GDM1 (cell line): ENCODE results near the gene ZNF346.

Source experiments
- DNase-seq: peaks from one replicate; lab custom pipeline; 2025; lab: John Stamatoyannopoulos, UW

Gene ZNF346

DNA sequence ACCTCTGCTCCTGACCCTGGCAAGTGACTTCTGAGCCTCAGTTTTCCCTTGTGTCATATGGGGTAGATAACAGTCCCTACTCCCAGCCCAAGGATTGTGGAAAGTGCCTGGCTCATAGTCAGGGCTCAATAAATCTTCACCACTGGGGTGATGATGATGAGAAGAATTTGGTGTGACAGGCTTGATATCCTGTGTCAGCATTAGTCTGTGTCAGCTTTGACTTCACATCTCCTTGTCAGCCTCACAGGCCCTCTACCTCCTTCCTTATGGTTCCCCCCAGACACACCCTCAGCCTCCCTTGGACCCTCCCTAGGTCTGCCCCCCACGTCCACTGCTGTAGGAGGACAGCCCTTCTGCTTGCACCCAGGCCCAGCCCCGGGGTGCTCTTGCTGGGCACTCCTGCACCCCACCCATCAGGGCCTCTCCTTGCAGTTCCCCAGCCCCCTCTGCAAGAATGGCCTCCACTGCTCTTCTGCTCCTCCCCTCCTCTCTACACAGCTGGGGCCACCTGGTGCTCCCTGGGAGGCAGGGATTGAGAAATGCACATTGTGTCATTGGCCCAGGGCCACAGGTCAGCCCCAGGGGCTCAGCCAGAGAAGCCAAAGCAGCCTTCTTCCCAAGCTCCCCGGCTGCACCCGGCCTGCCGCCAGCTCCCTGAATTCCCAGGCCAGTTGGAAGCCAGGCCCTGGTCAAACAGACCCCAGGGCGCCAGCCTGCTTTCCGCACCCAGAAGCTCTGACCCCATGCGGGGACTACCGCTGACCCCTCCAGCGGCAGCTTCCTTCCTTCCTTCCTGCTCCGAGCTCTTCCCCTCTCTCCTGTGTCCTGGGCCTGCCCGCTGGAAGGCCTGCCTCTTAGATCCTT lies 72.0 kb downstream of the ZNF346 start:
- DNase-seq = no peak

DNA sequence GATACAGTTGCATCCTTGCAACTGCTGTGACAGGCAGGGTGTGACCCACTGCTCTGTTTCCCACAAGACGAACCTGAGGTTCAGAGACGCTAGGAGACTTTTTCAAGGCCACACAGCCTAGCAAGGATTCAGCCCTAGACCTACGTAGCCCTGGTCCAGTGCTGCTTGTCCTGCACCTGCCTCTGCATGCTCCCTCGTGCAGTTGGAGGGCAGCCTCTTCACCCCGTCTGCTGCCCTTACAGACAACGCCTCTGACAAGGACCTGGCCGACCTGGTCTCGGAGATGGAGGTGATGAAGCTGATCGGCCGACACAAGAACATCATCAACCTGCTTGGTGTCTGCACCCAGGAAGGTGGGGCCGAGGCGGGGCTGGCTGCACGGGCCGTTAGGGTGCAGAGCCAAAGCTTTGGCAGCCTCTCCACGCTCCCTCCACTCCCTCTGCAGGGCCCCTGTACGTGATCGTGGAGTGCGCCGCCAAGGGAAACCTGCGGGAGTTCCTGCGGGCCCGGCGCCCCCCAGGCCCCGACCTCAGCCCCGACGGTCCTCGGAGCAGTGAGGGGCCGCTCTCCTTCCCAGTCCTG lies 72.7 kb downstream of the ZNF346 start:
- DNase-seq = no peak

DNA sequence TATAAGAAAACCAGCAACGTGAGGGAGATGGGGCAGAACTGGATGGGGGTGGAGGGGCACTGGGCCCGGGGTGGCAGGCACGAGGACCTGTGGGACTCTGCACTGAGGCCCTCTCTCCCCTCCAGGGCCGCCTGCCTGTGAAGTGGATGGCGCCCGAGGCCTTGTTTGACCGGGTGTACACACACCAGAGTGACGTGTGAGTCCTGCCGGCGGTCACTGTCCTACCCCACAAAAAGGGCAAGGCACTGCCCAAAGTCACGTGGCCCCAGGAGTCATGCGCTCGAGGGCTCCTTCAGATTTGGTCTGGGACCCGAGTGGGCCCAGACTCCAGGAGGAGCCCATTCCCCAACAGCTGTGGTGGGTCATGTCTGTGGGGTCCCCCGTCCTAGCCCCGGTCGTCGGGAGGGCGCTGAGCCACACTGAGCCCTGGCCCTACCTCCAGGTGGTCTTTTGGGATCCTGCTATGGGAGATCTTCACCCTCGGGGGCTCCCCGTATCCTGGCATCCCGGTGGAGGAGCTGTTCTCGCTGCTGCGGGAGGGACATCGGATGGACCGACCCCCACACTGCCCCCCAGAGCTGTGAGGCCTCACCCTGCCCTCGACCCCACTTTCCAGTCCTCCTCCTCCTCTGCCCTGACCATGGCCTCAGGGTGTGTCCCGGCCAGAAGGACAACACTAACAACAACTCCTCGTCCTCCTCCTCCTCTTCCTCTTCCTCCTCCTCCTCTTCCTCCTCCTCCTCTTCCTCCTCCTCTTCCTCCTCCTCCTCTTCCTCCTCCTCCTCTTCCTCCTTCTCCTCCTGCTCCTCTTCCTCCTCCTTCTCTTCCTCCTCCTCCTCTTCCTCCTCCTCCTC lies 73.9 kb downstream of the ZNF346 start:
- no peak for DNase-seq

DNA sequence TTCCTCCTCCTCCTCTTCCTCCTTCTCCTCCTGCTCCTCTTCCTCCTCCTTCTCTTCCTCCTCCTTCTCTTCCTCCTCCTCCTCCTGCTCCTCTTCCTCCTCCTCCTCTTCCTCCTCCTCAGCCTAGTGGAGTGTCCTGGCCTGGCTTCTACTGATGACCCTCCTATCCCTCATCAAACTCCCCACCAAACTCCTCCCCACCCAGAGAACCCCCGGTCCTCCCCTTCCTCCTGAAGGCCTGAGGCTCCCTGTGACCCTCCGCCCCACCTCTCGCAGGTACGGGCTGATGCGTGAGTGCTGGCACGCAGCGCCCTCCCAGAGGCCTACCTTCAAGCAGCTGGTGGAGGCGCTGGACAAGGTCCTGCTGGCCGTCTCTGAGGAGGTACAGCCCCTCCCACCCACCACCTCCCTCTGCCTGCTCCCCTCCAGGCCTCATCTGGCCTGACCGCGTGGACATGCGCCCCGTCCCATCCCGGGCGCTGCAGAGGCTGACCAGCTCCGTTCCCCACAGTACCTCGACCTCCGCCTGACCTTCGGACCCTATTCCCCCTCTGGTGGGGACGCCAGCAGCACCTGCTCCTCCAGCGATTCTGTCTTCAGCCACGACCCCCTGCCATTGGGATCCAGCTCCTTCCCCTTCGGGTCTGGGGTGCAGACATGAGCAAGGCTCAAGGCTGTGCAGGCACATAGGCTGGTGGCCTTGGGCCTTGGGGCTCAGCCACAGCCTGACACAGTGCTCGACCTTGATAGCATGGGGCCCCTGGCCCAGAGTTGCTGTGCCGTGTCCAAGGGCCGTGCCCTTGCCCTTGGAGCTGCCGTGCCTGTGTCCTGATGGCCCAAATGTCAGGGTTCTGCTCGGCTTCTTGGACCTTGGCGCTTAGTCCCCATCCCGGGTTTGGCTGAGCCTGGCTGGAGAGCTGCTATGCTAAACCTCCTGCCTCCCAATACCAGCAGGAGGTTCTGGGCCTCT lies 74.8 kb downstream of the ZNF346 start:
- no peak for DNase-seq

DNA sequence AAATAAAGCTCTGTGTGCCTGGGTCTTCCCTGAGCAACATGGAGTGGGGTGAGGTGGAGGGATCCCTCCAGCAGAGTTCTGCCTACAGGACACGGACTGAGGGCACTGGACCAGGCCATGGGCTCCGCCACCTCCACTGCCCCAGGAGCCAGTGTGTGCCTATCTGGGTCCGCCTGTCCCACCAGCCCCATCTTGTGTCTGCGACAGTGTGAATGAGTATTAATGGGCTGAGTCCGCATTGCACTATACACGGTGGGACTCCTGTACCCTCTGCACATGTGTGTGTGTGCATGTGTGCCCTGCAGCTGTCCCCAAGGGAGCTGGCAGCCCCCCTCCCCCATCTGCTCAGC lies 75.6 kb downstream of the ZNF346 start:
- DNase-seq = no peak

DNA sequence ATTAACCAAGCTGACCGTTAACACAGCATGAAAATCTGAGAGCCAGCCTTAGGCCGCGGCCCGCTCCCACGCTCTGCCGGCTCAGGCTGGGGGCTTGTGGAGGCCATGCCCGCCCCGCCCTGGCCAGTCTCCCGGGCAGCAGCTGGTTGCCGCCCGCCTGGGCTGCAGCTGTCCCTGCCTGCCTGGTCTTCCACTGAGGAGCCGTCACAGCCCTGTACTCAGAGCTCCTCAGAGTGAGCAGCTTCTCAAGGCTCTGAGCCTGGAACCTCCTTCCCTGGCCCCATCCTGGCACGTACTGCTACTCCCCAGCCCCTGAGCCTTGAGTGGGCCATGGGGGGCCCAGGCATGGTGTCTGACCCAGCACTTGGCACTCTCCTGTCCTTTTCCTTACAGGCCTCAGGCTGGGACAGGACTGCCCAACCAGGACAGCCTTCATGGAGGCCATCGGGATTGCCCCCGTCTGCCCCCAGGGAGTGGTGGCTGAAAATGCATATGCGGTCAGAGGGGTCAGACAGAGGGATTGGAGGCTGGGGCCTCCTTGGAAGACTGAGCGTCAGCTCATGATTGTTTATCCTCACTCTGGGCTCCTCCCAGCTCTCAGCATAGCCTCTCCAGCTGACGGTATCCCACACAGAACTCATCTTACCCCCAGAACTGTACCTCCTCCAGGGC lies 76.1 kb downstream of the ZNF346 start:
- DNase-seq = no peak

DNA sequence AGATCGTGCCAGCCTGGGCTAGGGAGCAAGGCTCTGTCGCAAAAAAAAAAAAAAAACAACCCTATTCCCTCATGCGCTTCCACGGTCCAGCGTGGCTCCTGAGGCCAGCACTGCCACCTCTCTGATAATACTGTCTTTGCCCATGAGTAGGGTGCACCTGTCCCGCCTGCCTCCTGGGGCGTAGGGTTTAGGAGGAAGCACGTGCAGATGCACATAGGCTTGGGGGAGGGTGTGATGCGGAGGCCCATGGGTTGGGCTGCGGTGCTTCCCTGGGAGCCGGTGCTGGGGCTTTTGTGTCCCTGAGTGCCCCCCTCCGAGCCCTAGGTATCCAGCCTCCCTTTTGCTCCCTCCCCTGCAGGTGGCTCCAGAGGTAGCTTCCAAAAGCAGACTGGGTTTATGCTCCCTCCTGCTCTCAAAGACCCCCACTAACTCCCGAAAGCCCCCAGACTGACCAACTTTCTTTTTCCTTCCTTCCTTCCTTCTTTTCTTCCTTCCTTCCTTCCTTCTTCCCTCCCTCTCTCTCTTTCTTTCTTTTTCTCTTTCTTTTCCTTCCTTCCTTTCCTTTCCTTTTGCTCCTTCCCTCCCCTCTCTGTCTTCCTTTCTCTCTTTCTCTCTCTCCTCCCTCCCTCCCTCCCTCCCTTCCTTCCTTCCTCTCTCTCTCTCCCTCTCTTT lies 77.1 kb downstream of the ZNF346 start:
- DNase-seq = no peak

DNA sequence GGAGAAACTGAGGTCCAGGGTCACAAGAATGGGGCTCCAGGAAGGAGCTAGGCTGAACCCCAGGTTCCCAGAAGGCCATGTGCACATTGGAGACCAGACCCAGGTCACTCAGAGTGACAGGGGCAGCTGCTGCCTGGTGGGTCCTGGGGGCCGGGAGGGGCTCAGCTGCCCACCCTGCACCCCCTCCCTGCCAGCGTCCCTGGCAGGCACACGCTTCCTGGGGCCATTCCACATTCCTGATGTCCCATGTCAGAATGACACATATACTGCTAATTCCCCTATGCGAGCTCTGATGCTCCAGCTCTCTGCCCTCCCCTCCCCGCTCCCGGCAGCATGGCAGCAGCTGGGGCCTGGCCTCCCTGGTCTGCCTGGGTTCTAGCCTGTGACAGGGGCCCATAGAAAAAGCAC lies 78.2 kb downstream of the ZNF346 start:
- no peak for DNase-seq

DNA sequence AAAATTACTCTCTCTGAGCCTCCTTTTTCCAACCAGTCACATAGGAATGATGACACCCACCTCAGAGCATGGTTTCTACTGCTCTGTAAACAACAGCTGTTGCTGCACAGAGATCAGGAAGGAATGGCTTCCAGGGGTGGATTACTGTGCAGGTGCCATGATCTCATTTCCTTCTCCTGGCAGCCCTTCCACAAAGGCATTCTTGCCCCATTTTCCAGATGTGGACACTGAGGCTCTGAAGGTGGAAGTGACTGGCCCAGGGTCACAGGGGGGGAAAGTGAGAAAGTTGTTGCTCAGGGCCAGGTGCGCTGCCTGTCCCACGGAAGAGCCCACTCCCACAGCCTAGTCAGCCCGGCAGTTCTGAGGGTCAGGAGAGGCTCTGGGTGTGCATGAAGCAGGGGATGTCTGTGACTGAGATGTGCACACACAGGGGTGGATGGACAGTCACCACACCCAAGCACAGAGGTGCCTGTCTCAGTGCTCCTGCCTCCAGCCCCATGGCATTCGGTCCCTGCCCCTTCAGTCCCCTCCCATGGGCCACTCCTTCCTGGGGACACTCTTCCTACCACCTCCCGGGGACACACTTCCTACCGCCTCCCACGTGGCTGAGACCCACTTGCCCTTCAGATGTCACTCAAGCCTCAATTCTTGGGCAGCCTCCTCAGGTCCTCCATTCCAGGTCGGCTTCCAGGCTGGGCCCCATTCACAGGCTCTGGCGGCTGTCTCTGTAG lies 81.2 kb downstream of the ZNF346 start:
- DNase-seq = no peak

DNA sequence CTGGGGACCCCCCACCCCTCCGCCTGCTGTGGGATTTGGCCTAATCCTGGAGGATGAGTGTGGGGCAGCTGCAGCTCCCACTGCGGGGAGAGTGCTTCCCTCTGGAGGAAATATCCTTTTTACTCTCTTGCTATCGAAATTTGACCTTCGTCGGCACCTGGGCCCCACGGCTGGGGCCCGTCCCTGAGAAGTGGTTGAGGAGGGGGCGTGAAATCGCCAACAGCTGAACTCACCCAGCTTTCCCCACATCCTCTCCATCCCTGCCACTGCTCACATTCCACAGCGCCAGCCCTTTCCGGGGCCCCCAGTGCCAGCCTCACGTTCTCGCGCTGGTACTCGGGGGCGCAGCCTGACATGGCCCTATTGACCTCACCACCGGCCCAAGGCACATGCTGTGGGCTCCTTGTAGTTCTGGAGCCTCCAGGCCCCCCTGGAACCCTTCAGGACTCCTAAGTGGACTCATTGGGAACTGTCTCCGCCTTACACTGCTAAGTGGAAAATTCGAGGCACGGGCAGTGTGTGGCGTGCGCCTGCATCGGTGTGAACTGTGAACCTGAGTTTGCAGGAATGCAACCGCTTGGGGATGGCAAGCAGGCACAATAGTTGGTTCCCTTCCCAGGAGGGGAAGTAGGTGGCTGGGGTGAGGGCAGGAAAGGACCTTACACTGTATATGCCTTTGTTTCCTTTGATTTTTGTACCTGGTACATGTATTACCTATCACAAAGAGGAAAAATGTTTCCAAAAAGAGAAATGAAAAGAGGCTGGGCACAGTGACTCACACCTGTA lies 83.4 kb downstream of the ZNF346 start:
- no peak for DNase-seq

DNA sequence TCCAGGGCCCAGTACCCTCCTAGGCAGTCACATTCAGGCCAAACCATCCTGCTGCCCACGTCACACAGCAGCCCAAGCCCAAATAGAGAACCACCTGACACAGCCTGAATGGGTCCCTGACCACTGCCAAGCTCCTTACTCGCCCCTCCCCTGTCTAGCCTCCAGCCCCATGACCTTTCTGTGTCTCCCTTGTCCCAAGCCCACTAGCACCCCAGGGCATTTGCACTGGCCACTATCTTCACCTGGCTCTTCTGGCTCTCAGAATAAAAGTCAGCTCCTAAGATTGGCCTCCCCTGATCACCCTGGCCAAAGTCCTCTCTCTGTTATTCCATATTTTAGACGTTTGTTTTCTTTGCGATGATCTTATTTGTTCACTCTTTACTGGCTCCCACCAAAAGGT lies 84.7 kb downstream of the ZNF346 start:
- no peak for DNase-seq

DNA sequence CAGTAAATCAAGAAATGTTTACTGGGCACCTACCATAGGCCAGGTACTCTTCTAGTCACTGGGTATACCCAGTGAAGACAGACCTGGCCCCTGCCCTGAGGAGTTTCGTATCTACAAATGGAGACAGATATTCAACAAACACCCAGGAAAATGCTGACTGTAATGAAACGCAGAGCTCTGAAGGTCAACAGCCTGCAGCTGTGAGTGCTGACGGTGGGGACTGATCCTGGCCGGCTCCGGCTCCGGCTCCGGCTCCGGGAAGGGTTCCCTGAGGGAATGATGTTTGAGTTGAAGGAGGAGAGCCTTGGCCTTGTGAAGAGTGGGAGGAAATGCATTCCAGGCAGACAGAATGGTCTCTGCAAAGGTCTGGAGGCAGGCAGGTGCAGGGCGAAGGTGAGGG lies 87.3 kb downstream of the ZNF346 start:
- DNase-seq = no peak

DNA sequence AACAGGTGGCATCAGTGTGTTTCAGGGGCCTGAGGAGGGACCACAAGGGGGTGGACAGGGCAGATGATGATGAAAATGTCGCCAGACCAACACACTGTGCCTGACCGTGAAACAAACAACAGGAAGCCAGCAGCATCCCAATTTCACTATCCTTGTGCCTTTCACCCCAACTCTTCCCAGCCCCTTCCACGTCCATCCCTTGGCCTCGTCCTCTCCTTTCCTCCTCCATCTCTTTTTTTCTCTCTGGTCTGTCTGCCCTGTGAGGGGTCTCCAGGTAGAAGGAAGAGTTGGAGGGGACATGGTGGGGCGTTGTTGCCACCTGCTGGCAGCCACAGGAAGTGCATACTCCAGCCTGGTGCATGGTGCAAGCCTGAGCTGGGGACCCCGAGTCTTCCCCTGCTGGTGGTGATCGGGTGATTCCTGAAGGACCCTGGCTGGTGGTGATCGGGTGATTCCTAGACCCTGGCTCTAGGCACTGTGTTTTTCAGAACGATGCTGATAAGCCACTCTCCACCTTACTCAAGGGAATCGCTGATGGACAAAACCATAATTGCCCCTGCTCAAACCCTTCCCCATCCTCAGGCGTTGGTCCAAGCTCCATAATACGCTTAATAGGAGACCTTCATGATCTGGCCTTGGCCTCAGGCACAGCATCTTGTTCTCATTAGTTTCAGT lies 89.4 kb downstream of the ZNF346 start:
- peak; percentile 16 for DNase-seq

DNA sequence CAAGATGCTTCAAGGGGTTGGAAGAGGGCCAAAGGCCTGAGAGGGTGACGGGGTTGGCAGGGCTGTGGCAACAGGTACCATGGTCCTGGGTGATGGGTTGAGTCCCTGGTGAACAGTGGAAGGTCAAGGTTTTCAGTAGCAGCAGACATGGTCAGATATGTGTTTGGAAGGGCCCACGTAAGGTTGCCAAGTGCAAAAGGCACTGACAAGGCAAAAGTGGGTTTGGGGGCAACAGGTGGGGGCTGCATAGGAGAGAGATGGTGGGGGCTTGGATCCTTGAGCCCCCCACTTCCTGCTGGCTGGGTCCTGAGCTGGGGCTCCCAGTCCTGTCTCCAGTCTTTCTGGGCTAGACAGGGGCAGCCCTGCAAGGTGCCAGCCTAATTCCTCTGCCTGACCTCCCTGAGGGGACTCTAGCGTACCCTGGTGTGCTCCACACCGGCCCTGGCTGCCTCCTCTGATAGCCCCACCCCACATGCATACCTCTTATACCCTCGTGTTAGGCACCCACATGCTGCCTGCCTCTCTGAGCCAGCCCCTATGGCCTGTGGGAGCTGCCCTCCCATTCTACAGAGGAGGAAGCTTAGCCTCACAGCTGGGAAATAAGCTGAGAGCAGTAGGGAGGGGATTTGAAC lies 90.2 kb downstream of the ZNF346 start:
- no peak for DNase-seq

DNA sequence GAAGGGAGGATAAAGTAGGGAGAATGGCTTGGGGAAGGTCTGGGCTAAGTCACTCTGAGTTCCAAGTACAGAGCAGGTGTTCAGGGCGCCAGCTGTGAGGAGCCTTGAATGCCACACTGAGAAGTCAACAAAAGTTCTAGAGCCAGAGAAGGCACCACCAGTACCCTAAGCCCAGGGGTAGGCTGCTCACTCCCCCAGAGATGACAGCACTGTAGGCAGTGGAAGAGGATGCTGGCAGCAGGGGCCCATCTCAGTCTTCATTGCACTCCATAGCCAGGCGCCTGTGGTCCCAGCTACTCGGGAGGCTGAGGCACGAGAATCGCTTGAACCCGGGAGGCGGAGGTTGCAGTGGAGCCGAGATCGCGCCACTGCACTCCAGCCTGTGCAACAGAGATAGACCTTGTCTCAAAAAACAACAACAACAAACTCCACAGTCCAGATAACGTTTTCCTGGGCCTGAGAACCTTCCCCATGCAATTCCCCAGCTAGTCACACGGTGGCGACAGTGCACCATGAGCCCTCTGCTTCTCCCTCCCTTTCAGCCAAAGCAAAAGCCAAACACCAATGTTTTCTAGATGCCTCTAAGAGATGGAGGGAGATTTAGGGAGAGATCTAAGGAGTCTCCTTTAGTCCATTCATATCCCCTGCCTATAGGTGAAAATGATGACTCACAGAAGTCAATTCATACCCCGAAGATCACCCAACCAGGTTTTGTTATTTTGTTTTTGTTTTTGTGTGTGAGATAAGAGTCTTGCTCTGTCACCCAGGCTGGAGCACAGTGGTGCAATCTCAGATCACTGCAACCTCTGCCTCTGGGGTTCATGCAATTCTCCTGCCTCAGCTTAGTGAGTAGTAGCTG lies 91.3 kb downstream of the ZNF346 start:
- DNase-seq = peak; percentile 55

DNA sequence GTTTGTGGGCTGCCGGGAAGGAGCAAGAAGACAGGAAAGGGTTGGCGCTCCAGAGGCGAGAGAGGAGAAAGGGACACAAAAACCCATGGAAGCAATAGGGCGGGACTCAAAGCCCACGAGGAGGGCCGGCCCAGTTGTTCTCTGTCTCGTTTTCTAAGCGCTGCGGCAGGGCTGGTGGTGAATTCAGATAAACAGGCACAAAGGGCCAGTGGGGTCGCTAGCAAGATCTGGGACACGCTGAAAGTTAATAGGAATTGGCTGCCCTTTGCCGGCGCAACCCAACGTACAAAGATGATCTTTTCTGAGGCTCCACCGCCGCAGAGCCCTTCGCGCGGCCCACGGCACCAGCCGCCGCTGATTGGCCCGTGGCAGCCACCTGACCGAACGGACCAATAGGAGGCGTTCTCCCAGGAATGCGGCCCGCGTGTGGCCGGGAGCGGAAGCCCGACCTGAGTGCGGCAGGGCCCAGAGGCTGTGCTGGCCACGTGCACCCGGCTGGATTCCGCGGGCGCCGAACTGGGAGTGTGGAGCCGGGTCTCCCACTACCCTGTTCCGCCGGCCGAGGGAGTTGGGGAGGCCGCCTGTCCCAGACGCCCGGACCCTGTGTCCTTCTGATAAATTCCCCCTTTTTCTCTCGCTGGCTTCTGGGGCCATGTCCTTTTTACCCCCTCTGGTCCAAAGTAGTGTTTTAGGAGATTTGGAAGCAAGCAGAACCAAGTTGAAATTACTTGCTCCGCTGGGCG lies 94.3 kb downstream of the ZNF346 start:
- no peak for DNase-seq
